ENCODE results near the gene OR52I1. TPM values are rescaled to one million over a fixed set of nuclear protein-coding genes. Genes with fewer than 3 reads are reported as not detected.

The OR52I1 gene
- total RNA-seq, 2 donors from 2014 or later, result 0.13 TPM; not detected in 1

DNA sequence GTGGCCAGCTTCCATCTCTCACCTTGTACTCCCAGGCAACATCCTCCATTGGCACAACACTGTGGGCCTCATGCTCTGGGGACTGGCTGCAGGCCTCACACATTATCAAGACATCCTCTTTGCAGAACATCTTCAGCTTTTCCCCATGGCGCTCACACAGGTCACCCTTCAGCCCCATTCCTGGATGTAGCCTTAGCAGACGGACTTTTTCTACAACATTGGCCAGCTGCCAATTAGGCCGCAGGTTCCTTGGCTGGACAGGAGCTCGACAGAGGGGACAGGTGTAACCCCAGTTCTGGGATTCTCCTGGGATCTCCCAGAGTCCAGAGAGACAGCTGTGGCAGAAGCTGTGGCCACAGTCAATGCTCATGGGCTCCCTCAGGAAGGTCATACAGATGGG, 11.2 kb downstream of the OR52I1 start:
- no peak overlapping the region for H3K27ac Mint-ChIP-seq
- H3K27me3 Mint-ChIP-seq, result no peaks in the 10 kb centered on the region
- H3K4me1 Mint-ChIP-seq, result peaks cover 20% of the 10 kb centered on the region
- no peaks in the 10 kb centered on the region for H3K9me3 Mint-ChIP-seq
- no peak for ATAC-seq (replicated peaks)
- peaks cover 46% of the 10 kb centered on the region for H3K36me3 Mint-ChIP-seq (ENCODE audit: low read depth)
- no peak overlapping the region for H3K4me3 Mint-ChIP-seq

- H3K4me3 Mint-ChIP-seq, result peak overlapping the region; percentile 87
- H3K9me3 Mint-ChIP-seq, result no peaks in the 10 kb centered on the region
- ATAC-seq (replicated peaks), result no peak
- peaks cover 32% of the 10 kb centered on the region for H3K36me3 Mint-ChIP-seq (ENCODE audit: low read depth)
- peaks cover 27% of the 10 kb centered on the region for H3K4me1 Mint-ChIP-seq
- H3K27me3 Mint-ChIP-seq, result no peaks in the 10 kb centered on the region
- H3K27ac Mint-ChIP-seq, result no peak overlapping the region
These were observed 12.6 kb downstream of the OR52I1 start for GRCh38 chr11:4606231-4607015.

DNA sequence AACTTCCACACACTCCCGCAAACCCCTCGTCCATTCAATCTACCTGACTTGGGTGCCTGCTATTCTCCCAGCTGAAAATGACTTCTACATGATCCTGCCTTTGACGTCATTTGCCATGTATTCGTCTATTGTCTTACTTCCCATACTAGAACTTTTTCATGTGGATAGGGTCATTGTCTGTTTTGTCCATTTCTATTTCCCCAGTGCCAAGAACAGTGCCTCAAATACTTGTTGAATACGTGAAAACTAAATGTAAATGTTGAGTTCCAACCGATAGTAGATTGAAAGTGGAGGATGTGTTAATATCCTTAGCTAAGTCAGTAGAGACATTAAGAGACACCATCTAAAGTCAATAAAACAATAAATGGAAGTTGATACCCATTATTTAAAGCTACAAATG, 13.3 kb downstream of the OR52I1 start:
- Mint-ChIP-seq H3K27ac (peak overlapping the region; percentile 91), H3K27me3 (no peaks in the 10 kb centered on the region), H3K36me3 (ENCODE audit: low read depth) (peaks cover 26% of the 10 kb centered on the region), H3K9me3 (no peaks in the 10 kb centered on the region), H3K4me1 (peaks cover 27% of the 10 kb centered on the region), H3K4me3 (peak overlapping the region; percentile 87)
- no peak for ATAC-seq (replicated peaks)

- ATAC-seq (replicated peaks), result peak; percentile 100
- peaks cover 19% of the 10 kb centered on the region for H3K36me3 Mint-ChIP-seq (ENCODE audit: low read depth)
- no peaks in the 10 kb centered on the region for H3K27me3 Mint-ChIP-seq
- H3K4me1 Mint-ChIP-seq, result peaks cover 27% of the 10 kb centered on the region
- no peaks in the 10 kb centered on the region for H3K9me3 Mint-ChIP-seq
- H3K4me3 Mint-ChIP-seq, result peak within 1 kb of the TSS; percentile 87
- H3K27ac Mint-ChIP-seq, result peak within 1 kb of the TSS; percentile 91
These were observed 14.2 kb downstream of the OR52I1 start, which contains the start of gene TRIM68 for GRCh38 chr11:4607781-4608666. TRIM68 (minus strand) TSS chr11:4608231; CDS start chr11:4605504, 2,727 bp downstream.

- no peak for ATAC-seq (replicated peaks)
- Mint-ChIP-seq H3K27me3 (no peaks in the 10 kb centered on the region), H3K4me3 (peak overlapping the region; percentile 87), H3K36me3 (ENCODE audit: low read depth) (no peaks in the 10 kb centered on the region), H3K27ac (peak overlapping the region; percentile 90), H3K9me3 (no peaks in the 10 kb centered on the region), H3K4me1 (peaks cover 27% of the 10 kb centered on the region)
These were observed 16.6 kb downstream of the OR52I1 start for GRCh38 chr11:4610258-4610935.

DNA sequence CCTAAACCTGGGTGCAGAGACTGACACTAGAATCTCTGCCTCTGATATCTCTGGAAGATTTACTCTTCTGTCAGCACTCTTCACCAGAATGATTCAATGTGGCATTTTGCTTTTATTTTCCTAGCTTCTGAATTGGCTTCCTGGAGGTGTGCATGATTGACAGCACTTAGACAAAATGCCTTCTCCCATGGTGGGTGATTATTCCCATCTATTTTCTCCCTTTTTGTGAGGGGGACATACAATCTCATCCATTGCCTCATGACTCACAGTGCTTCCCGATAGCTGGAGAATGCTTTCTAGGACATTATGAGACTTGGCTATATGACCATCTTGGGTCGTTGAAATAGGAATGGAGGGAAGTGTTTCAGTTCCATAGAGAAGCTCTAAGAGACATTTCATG, 18.1 kb downstream of the OR52I1 start:
- H3K4me1 Mint-ChIP-seq, result peaks cover 24% of the 10 kb centered on the region
- peaks cover 3% of the 10 kb centered on the region for H3K27me3 Mint-ChIP-seq
- no peak for ATAC-seq (replicated peaks)
- H3K9me3 Mint-ChIP-seq, result no peaks in the 10 kb centered on the region
- H3K36me3 Mint-ChIP-seq (ENCODE audit: low read depth), result no peaks in the 10 kb centered on the region
- no peak overlapping the region for H3K27ac Mint-ChIP-seq
- H3K4me3 Mint-ChIP-seq, result no peak overlapping the region

DNA sequence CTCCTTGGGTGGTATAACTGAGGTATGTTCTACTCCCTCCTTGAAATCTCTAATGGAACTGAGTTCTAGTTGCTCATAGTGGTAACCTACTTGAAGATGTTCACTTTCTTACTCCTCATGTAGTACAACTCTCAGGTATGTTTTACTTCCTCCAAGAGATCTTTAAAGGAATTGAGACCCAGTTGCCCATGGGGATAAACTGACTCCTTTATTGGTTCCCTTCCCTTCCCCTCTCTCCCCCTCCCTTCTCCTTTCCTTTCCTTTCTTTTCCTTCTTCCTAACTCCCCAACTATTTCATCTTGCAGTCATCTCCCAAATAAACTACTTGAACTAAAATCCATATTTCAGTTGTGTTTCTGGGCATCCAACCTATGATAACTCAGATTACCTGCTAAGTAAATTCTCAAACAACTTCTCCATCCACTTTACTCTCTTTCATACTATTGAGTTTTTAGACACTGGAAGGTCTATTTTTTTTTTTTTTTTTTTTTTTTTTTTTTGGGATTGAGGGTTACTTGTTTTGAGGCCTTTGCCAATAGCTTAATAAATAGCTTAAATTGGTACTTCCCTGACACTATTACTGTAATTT, 22.1 kb downstream of the OR52I1 start:
- Mint-ChIP-seq H3K9me3 (no peaks in the 10 kb centered on the region), H3K36me3 (ENCODE audit: low read depth) (no peaks in the 10 kb centered on the region), H3K4me1 (no peaks in the 10 kb centered on the region), H3K27ac (no peak overlapping the region), H3K4me3 (no peak overlapping the region), H3K27me3 (peaks cover 11% of the 10 kb centered on the region)
- ATAC-seq (replicated peaks), result no peak

DNA sequence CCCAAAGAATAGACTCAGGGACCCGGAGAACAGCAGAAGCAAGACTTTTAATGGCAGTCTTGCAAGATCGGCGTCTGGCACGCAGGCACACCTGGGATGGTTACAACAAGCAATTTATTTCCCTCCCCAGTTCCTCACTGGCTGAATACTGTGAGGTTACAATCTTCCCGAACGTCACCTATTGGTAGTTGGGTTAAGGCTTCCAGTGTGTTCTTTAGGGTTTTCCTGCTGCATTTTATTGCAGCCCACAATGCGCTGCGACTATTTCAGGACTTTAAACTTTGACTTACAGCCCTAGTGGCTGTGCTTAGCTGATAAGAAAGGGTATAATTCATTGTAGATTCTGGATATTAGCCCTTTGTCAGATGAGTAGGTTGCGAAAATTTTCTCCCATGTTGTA, 25.7 kb downstream of the OR52I1 start:
- Mint-ChIP-seq H3K27me3 (peaks cover 14% of the 10 kb centered on the region), H3K9me3 (no peaks in the 10 kb centered on the region), H3K27ac (no peak overlapping the region), H3K4me1 (no peaks in the 10 kb centered on the region), H3K36me3 (ENCODE audit: low read depth) (no peaks in the 10 kb centered on the region), H3K4me3 (no peak overlapping the region)
- ATAC-seq (replicated peaks), result no peak

DNA sequence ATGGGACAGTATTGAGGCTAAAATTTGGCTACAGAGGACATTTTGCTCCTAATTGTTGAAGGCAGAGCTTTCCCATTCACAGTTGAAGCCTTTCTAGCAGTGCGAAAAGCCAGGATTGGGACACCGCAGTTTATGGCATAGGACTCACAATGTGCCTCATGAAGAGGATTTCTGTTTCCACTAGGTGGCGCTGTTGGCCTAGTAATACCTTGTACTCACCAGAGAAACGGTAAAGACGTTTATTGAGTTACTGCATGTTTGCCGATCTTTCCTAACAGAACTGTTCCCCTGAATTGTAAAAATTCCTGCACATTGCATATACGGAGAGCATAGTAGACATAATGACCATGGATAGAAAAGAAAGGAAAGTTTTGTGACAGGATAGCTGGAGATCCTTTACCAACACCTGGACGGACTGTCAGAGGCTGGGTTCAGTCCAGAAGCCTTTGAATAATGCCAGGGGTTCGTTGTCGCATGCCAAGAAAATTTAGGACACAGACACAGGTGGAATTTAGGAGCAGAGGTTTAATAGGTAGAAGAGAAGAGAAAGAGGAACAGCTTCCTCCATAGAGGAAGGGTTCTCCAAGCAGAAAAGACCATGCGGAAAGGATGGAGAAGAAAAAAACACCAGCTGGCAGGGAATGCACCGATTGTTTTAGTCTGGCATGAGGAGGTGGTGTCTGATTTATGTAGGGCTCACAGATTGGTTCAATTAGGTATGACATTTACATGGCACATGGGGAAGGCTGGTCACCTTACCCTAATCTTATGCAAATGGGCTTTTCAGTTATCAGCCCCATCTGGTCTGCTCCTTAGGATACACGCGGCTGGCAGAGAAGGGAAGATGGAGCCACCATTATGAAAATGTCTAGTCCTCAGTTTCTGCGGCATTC, 32.6 kb downstream of the OR52I1 start:
- Mint-ChIP-seq H3K9me3 (peaks cover 11% of the 10 kb centered on the region), H3K4me1 (no peaks in the 10 kb centered on the region), H3K4me3 (no peak overlapping the region), H3K36me3 (ENCODE audit: low read depth) (peaks cover 5% of the 10 kb centered on the region), H3K27ac (no peak overlapping the region), H3K27me3 (peaks cover 44% of the 10 kb centered on the region)
- ATAC-seq (replicated peaks), result peak; percentile 42

- H3K27me3 Mint-ChIP-seq, result peaks cover 6% of the 10 kb centered on the region
- H3K27ac Mint-ChIP-seq, result no peak overlapping the region
- no peaks in the 10 kb centered on the region for H3K36me3 Mint-ChIP-seq (ENCODE audit: low read depth)
- ATAC-seq (replicated peaks), result no peak
- H3K9me3 Mint-ChIP-seq, result no peaks in the 10 kb centered on the region
- H3K4me3 Mint-ChIP-seq, result no peak overlapping the region
- no peaks in the 10 kb centered on the region for H3K4me1 Mint-ChIP-seq
These were observed 42.3 kb downstream of the OR52I1 start for GRCh38 chr11:4636136-4636535.

DNA sequence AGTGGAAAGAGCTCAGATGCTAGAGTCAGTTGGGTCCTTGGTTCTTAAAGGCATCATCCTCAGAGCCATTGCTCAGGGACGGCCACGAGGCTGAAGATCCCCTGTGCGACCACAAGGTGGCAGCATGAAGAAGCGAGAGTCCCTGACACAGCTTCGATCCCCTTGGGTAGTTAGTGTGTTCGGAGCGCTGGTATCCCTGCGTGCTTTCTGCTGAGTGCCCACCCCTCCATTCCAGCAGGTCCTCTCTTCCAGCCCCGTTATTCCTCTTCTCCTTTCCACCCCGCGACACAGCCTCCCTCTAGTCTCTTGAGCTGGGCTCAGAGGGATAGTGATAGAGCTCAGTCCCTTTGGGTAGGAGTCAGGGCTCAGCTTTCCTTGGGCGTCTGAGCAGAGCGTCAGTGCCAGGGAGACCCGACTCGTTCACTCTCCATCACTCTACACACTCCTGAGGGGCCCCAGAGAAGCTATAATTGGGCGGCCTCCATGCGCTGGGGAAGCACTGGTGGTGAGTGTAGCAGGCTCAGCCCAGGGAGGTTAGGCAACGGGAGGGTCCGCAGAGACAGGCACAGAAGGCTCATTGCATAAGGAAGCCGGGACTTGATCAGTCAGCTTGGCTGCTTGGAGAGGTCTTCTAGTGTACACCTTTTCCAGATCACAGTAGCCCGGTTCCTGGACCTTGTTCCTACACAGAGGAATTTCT, 43.3 kb downstream of the OR52I1 start, which contains the start of gene OR51D1:
Gene OR51D1, plus strand, starts transcription at position 516 of the 700 bp plus-strand sequence. CDS start 2,314 bp downstream, outside the sequence.
- H3K4me1 Mint-ChIP-seq, result no peaks in the 10 kb centered on the region
- H3K27me3 Mint-ChIP-seq, result peaks cover 11% of the 10 kb centered on the region
- ATAC-seq (replicated peaks), result peak; percentile 83

DNA sequence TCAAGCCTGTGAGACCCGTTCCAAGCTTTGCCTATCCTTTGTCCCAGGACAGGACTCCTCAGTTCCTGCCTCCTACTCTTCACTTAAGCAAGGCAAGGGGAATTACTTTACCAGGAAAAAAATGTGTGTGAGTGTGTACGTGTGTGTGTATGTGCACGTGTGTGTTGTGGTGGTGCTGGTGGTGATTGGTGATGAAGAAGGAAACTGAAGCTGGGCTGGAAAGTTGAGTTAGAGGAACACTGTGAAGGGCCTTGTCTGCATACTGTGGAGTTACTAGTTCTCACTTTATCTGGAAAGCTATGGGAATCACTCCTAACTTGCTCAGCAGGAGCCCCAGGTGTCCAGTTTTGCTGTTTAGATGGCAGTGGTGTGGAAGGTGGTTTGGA, 43.8 kb downstream of the OR52I1 start:
- Mint-ChIP-seq H3K36me3 (ENCODE audit: low read depth) (no peaks in the 10 kb centered on the region), H3K4me1 (no peaks in the 10 kb centered on the region), H3K4me3 (no peak overlapping the region), H3K9me3 (no peaks in the 10 kb centered on the region), H3K27me3 (peaks cover 15% of the 10 kb centered on the region), H3K27ac (no peak overlapping the region)
- ATAC-seq (replicated peaks), result no peak

More for the DNA sequence above, 43.3 kb downstream of the OR52I1 start, which contains the start of gene OR51D1:
- no peak within 1 kb of the TSS for H3K27ac Mint-ChIP-seq
- no peak within 1 kb of the TSS for H3K4me3 Mint-ChIP-seq
- no peaks in the 10 kb centered on the region for H3K36me3 Mint-ChIP-seq (ENCODE audit: low read depth)
- H3K9me3 Mint-ChIP-seq, result no peaks in the 10 kb centered on the region

DNA sequence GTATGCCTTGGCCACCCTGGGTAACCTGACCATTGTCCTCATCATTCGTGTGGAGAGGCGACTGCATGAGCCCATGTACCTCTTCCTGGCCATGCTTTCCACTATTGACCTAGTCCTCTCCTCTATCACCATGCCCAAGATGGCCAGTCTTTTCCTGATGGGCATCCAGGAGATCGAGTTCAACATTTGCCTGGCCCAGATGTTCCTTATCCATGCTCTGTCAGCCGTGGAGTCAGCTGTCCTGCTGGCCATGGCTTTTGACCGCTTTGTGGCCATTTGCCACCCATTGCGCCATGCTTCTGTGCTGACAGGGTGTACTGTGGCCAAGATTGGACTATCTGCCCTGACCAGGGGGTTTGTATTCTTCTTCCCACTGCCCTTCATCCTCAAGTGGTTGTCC, 46.1 kb downstream of the OR52I1 start:
- Mint-ChIP-seq H3K36me3 (ENCODE audit: low read depth) (no peaks in the 10 kb centered on the region), H3K4me1 (no peaks in the 10 kb centered on the region), H3K27me3 (peaks cover 27% of the 10 kb centered on the region), H3K4me3 (no peak overlapping the region), H3K9me3 (no peaks in the 10 kb centered on the region), H3K27ac (no peak overlapping the region)
- ATAC-seq (replicated peaks), result no peak

Data from activated T-helper 17 cell treated with anti-CD3 and anti-CD28 coated beads, Interleukin-2, amount 50 U/mL, for 72 hours (primary cell).